HL-60 (cell line): ENCODE data around the gene ZFHX3.

Experiments used
- CTCF ChIP-seq: IDR thresholded peaks from one replicate; pipeline ENCODE4 v1.5.1; 2011; ENCODE audit warnings: low read length, control low read depth, inconsistent platforms; ENCODE audit not compliant: insufficient read depth
- GABPA ChIP-seq: IDR thresholded peaks from 2 replicates; pipeline ENCODE4 v1.6.1; 2012; ENCODE audit warnings: low read depth
- POLR2AphosphoS5 ChIP-seq: IDR thresholded peaks from 2 replicates; pipeline ENCODE4 v1.6.1; 2012; ENCODE audit warnings: low read depth
- REST ChIP-seq: IDR thresholded peaks from 2 replicates; pipeline ENCODE4 v1.6.1; 2012; ENCODE audit warnings: low read depth; ENCODE audit not compliant: insufficient replicate concordance

GRCh38 chr16:73048292-73049080 is 558 bp upstream of the ZFHX3 start:
- no peak for TF ChIP-seq CTCF
- no peak for TF ChIP-seq POLR2AphosphoS5
- TF ChIP-seq REST = no peak
- no peak for TF ChIP-seq GABPA
